CD14-positive monocyte (primary cell): ENCODE measurements around the gene OGG1. TPM values are rescaled to one million over a fixed set of nuclear protein-coding genes. Genes with fewer than 3 reads are reported as not detected.

Experiments used
- DNase-seq, 3 donors: peaks; one replicate each; pipeline ENCODE4 v3.0.0-alpha.2; 2011 to 2022
- H2AFZ ChIP-seq: 2 replicates; pipeline ENCODE4 v1.6.0; 2012; ENCODE audit warnings: mild to moderate bottlenecking, low read depth, low read length, inconsistent platforms; ENCODE audit not compliant: insufficient read depth, poor library complexity, severe bottlenecking
- H3K27ac ChIP-seq, 2 donors: 1 replicate in 1 of 2; 2 replicates in 1 of 2; pipeline ENCODE4 v1.5.1; 2012 to 2013; ENCODE audit warnings: low read length in 2 of 2, control low read depth in 1 of 2, inconsistent platforms in 1 of 2, low read depth in 1 of 2, mild to moderate bottlenecking in 1 of 2
- H3K27me3 ChIP-seq, 2 donors: one replicate each; pipeline versions ENCODE4 v1.6.0 to v1.6.1; 2011 to 2013; ENCODE audit warnings: low read length in 2 of 2; ENCODE audit not compliant: control insufficient read depth in 2 of 2, insufficient read depth in 2 of 2
- H3K36me3 ChIP-seq, 2 donors: replicated peaks in 1 of 2; 1 replicate in 1 of 2; 2 replicates in 1 of 2; pipeline versions ENCODE4 v1.5.1 to v1.6.1; 2012 to 2013; ENCODE audit warnings: low read length in 2 of 2, control low read depth in 1 of 2, inconsistent platforms in 1 of 2, mild to moderate bottlenecking in 1 of 2; ENCODE audit not compliant: insufficient read depth in 2 of 2, control insufficient read depth in 1 of 2
- H3K4me1 ChIP-seq, 2 donors: 1 replicate in 1 of 2; 2 replicates in 1 of 2; pipeline versions ENCODE4 v1.5.1 to v1.6.1; 2012 to 2013; ENCODE audit warnings: low read length in 2 of 2, control low read depth in 1 of 2, inconsistent platforms in 1 of 2, mild to moderate bottlenecking in 1 of 2, moderate library complexity in 1 of 2; ENCODE audit not compliant: insufficient read depth in 2 of 2, control insufficient read depth in 1 of 2
- H3K4me2 ChIP-seq: replicated peaks from 2 replicates; pipeline ENCODE3; 2012; ENCODE audit warnings: low read length, moderate library complexity, mild to moderate bottlenecking; ENCODE audit not compliant: poor library complexity, severe bottlenecking; ENCODE audit errors: extremely low read depth
- H3K4me3 ChIP-seq, 3 experiments: fragments of 200-600 bp in 1 of 3; sonication (generic) in 1 of 3; replicated peaks in 1 of 3; 1 replicate in 2 of 3; 2 replicates in 1 of 3; pipeline ENCODE4 v1.5.1; 2011 to 2013; ENCODE audit warnings: low read length in 3 of 3, mild to moderate bottlenecking in 3 of 3, control low read depth in 2 of 3, low read depth in 2 of 3, inconsistent platforms in 1 of 3, moderate library complexity in 1 of 3
- H3K79me2 ChIP-seq: 2 replicates; pipeline ENCODE4 v1.6.0; 2012; ENCODE audit warnings: mild to moderate bottlenecking, control low read depth, inconsistent platforms, low read length, moderate library complexity; ENCODE audit not compliant: insufficient read depth
- H3K9ac ChIP-seq: 2 replicates; pipeline ENCODE4 v1.6.0; 2017; ENCODE audit warnings: low read length, mild to moderate bottlenecking; ENCODE audit not compliant: insufficient read depth, poor library complexity, severe bottlenecking
- H3K9me3 ChIP-seq, 2 donors: replicated peaks in 1 of 2; 1 replicate in 1 of 2; 2 replicates in 1 of 2; pipeline versions ENCODE4 v1.5.1 to v1.6.1; 2012 to 2013; ENCODE audit warnings: low read length in 2 of 2, control low read depth in 1 of 2; ENCODE audit not compliant: control insufficient read depth in 1 of 2, insufficient read depth in 1 of 2
- H4K20me1 ChIP-seq: 2 replicates; pipeline ENCODE4 v1.6.0; 2012; ENCODE audit warnings: mild to moderate bottlenecking, low read length, control low read depth, moderate library complexity; ENCODE audit not compliant: insufficient read depth
- H3K27ac Mint-ChIP-seq, 7 donors: one replicate each; pipeline ENCODE4 v1.8.0; 2020; ENCODE audit warnings: mild to moderate bottlenecking in 7 of 7, mixed read lengths in 7 of 7, moderate library complexity in 6 of 7, inconsistent platforms in 2 of 7
- H3K27me3 Mint-ChIP-seq, 3 donors: one replicate each; pipeline ENCODE4 v1.8.0; 2021 to 2022; ENCODE audit warnings: low read depth in 3 of 3, mild to moderate bottlenecking in 3 of 3, mixed read lengths in 3 of 3, moderate library complexity in 3 of 3, inconsistent platforms in 1 of 3
- H3K36me3 Mint-ChIP-seq, 2 donors: one replicate each; pipeline ENCODE4 v1.8.0; 2020; ENCODE audit warnings: mixed read lengths in 2 of 2, inconsistent platforms in 1 of 2, mild to moderate bottlenecking in 1 of 2
- H3K4me1 Mint-ChIP-seq: one replicate; pipeline ENCODE4 v1.8.0; 2020; ENCODE audit warnings: mild to moderate bottlenecking, mixed read lengths
- H3K4me3 Mint-ChIP-seq, 2 donors: one replicate each; pipeline ENCODE4 v1.8.0; 2020; ENCODE audit warnings: mild to moderate bottlenecking in 2 of 2, mixed read lengths in 2 of 2, moderate library complexity in 1 of 2
- H3K9me3 Mint-ChIP-seq, 7 donors: one replicate each; pipeline ENCODE4 v1.8.0; 2020 to 2022; ENCODE audit warnings: mixed read lengths in 7 of 7, mild to moderate bottlenecking in 6 of 7, moderate library complexity in 6 of 7, inconsistent platforms in 2 of 7
- WGBS: methylation state at CpG from one replicate; pipeline ENCODE4 v1.1.5; 2013; ENCODE audit warnings: missing lambda C conversion rate; ENCODE audit not compliant: insufficient coverage; 5-methylcytosine and 5-hydroxymethylcytosine counted together
- intact Hi-C, 2 donors: fragments of 100-400 bp; cut with micrococcal nuclease; formaldehyde crosslinking; loops; one replicate each; pipeline versions ENCODE4 v1.15.0 to v1.15.1; 2023
- polyA plus RNA-seq, 3 donors: library from polyadenylated mRNA; depleted of rRNA in 1 of 3; unstranded in 2 of 3; stranded (reverse) in 1 of 3; fragments of 300-500 nt in 2 of 3; fragments of >200 nt in 1 of 3; fragmentation: Illumina TruSeq in 2 of 3; gene quantifications; 1 replicate in 2 of 3; 2 replicates in 1 of 3; pipeline ENCODE4 v1.2.3, GENCODE V29; 2012 to 2021
- TF ChIP-seq, protein P1 (sequence below): fragments of 200-600 bp; IDR thresholded peaks from one replicate; pipeline ENCODE4 v1.8.0; 2022; ENCODE audit warnings: antibody characterized with exemption, mild to moderate bottlenecking

OGG1 gene
- polyA plus RNA-seq, 3 donors, result 17.4 to 21.9 (median 20.5) TPM

DNA sequence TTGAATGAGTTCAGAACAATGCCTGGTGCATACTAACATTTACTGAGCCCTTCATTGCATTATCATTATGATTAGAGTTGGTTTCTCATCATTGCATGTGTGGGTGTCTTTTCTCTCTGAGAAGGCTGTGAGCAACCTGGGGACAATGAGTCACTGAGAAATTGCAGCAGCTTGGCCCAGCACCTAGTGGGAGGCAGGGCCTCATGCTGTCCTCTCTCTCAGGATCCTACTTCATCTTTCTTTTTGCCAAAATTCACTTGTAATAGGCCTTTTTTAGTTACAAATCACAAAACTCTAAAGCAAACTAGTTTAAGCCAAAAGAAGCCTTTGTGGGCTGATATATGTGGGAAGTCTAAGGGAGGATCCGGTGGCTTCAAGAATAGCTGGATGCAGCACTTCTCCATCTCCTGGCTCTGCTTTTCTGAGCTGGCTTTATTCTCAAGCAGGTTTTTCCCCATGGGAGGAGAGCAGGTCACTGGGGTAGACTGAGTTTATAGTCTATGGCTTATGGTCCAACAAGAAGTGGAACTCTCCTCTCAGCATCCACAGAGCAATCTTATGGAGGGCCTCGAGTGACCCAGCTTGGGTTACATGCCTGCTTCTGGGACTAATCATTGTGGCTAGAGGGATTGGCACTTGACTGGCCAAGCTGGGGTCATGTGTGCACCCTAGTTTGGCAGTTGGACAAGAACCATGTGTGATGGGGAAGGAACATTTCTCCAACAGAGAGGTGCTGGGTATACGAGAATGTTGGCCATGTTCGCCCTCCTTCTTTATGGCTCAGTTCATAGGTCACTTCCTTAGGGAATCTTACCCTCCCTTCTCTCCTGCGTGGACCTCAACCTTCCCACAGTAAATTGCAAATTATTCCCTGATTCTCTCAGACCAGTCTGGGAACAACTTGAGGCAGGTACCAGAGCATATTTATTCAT lies 28.7 kb downstream of the OGG1 start:
- H3K27ac Mint-ChIP-seq, result peak overlapping the region; percentile 32 to 99 (median 94)
- DNase-seq, result peak in 1 of 3 donors; percentile 26
- H3K79me2 ChIP-seq, result peaks cover 4% of the 10 kb centered on the region
- peak overlapping the region; percentile 96 for H2AFZ ChIP-seq
- H3K9ac ChIP-seq, result no peak overlapping the region
- peak overlapping the region in 1 of 2 donors; percentile 91 for H3K27ac ChIP-seq
- H3K9me3 ChIP-seq, result no peaks in the 10 kb centered on the region
- H3K4me2 ChIP-seq, result peak overlapping the region; percentile 63
- peak overlapping the region in 1 of 3 experiments; percentile 47 for H3K4me3 ChIP-seq
- 70% methylated on average over 3 of the region's 5 CpGs for WGBS
- peaks cover 0 to 11% of the 10 kb centered on the region in 2 donors for H3K36me3 ChIP-seq
- peaks cover 62% of the 10 kb centered on the region for H3K4me1 Mint-ChIP-seq
- no peaks in the 10 kb centered on the region for H4K20me1 ChIP-seq
- H3K36me3 Mint-ChIP-seq, result peaks cover 16 to 19% of the 10 kb centered on the region in 2 donors
- no peaks in the 10 kb centered on the region for H3K9me3 Mint-ChIP-seq
- H3K4me3 Mint-ChIP-seq, result peak overlapping the region in 1 of 2 donors; percentile 13
- peaks cover 61 to 63% of the 10 kb centered on the region in 2 donors for H3K4me1 ChIP-seq
- no peaks in the 10 kb centered on the region for H3K27me3 ChIP-seq
- H3K27me3 Mint-ChIP-seq, result peaks cover 0 to 4% (median 2%) of the 10 kb centered on the region in 3 donors
- intact Hi-C loops, result no loop called here
- TF ChIP-seq, protein P1, sequence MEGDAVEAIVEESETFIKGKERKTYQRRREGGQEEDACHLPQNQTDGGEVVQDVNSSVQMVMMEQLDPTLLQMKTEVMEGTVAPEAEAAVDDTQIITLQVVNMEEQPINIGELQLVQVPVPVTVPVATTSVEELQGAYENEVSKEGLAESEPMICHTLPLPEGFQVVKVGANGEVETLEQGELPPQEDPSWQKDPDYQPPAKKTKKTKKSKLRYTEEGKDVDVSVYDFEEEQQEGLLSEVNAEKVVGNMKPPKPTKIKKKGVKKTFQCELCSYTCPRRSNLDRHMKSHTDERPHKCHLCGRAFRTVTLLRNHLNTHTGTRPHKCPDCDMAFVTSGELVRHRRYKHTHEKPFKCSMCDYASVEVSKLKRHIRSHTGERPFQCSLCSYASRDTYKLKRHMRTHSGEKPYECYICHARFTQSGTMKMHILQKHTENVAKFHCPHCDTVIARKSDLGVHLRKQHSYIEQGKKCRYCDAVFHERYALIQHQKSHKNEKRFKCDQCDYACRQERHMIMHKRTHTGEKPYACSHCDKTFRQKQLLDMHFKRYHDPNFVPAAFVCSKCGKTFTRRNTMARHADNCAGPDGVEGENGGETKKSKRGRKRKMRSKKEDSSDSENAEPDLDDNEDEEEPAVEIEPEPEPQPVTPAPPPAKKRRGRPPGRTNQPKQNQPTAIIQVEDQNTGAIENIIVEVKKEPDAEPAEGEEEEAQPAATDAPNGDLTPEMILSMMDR, result no peak

DNA sequence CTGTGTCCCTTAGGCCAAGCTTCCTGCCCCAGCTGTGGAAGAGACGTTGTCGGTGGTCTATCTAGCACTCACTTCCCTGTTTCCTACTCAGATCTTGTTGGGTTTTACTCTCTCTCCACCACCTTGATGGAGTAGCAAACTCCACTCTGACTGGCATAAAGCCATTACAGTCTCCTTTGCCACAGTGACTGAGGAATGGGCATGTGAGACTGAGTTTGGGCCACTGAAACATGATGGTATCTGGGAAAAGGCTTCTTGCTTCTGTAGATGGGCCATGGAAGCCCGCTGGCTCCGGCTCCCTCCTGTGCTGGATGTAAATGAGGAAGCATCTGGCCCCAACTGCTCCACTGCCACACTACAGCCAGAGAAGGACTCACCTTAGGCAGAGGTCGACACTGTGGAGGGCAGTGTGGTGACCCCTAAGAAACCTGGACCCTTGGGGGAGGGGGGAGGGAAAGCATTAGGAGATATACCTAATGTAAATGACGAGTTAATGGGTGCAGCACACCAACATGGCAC lies 29.4 kb downstream of the OGG1 start:
- H3K27ac ChIP-seq, result peak overlapping the region; percentile 80 to 91
- DNase-seq, result peak in 2 of 3 donors; percentile 35 to 49
- Mint-ChIP-seq H3K9me3 (no peaks in the 10 kb centered on the region), H3K36me3 (peaks cover 22 to 26% of the 10 kb centered on the region in 2 donors), H3K4me1 (peaks cover 62% of the 10 kb centered on the region), H3K4me3 (peak overlapping the region in 1 of 2 donors; percentile 78), H3K27ac (peak overlapping the region; percentile 93 to 99 (median 96)), H3K27me3 (peaks cover 0 to 4% (median 2%) of the 10 kb centered on the region in 3 donors)
- H3K4me1 ChIP-seq, result peaks cover 61 to 63% of the 10 kb centered on the region in 2 donors
- H3K4me2 ChIP-seq, result peak overlapping the region; percentile 63
- peaks cover 6 to 18% of the 10 kb centered on the region in 2 donors for H3K36me3 ChIP-seq
- intact Hi-C loops, result no loop called here
- H3K79me2 ChIP-seq, result peaks cover 4% of the 10 kb centered on the region
- TF ChIP-seq, protein P1, result no peak
- 6% methylated on average over 2 of the region's 6 CpGs for WGBS
- H4K20me1 ChIP-seq, result no peaks in the 10 kb centered on the region
- H3K27me3 ChIP-seq, result no peaks in the 10 kb centered on the region
- H3K4me3 ChIP-seq, result peak overlapping the region in 1 of 3 experiments; percentile 47
- no peak overlapping the region for H3K9ac ChIP-seq
- no peaks in the 10 kb centered on the region for H3K9me3 ChIP-seq
- H2AFZ ChIP-seq, result peak overlapping the region; percentile 96
